ENCODE data around the gene UNKL.
A peak's percentile ranks its signal among the peaks of the same experiment; 100 is the strongest.

UNKL gene

DNA sequence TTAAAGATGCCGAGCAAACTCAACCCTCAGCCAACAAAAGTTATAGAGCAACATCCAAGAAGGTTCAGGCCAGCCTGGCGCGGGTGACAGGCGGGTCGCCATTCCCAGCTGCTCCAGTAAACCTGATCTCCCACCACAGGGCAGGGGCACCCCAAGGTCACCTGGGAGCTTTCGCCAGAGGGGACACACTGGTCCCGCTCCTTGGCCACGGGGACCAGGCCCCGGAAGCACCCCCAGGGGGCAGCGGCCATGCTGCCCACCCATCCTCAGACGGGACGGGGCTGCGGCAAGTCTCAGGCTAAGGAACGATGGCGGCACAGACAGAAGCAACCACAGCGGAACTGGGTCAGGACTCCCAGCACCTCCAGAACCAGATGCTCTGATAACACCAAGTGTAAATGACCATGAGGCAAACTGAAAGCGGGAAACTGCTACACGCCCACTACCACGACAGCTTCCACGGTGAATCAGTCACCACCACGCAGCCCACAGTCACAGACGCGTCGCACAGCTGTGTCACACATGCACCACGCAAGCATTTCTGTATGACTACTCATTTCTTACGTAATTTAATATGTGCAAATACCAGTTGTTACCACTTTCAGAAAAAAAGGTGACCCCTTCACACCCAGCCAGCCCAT lies 44.0 kb upstream of the UNKL start:
- no peak overlapping the region for H3K4me3 Mint-ChIP-seq
- no peaks in the 10 kb centered on the region for H3K9me3 Mint-ChIP-seq
- H3K27ac Mint-ChIP-seq = peak overlapping the region; percentile 59
- H3K36me3 Mint-ChIP-seq (ENCODE audit: low read depth) = peaks cover 8% of the 10 kb centered on the region
- no peaks in the 10 kb centered on the region for H3K4me1 Mint-ChIP-seq
- TF ChIP-seq, protein P1, sequence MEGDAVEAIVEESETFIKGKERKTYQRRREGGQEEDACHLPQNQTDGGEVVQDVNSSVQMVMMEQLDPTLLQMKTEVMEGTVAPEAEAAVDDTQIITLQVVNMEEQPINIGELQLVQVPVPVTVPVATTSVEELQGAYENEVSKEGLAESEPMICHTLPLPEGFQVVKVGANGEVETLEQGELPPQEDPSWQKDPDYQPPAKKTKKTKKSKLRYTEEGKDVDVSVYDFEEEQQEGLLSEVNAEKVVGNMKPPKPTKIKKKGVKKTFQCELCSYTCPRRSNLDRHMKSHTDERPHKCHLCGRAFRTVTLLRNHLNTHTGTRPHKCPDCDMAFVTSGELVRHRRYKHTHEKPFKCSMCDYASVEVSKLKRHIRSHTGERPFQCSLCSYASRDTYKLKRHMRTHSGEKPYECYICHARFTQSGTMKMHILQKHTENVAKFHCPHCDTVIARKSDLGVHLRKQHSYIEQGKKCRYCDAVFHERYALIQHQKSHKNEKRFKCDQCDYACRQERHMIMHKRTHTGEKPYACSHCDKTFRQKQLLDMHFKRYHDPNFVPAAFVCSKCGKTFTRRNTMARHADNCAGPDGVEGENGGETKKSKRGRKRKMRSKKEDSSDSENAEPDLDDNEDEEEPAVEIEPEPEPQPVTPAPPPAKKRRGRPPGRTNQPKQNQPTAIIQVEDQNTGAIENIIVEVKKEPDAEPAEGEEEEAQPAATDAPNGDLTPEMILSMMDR (IDR thresholded peaks at IDR 0.05) = no peak
- no peaks in the 10 kb centered on the region for H3K27me3 Mint-ChIP-seq (ENCODE audit: low read depth, poor library complexity)
- no peak for DNase-seq

DNA sequence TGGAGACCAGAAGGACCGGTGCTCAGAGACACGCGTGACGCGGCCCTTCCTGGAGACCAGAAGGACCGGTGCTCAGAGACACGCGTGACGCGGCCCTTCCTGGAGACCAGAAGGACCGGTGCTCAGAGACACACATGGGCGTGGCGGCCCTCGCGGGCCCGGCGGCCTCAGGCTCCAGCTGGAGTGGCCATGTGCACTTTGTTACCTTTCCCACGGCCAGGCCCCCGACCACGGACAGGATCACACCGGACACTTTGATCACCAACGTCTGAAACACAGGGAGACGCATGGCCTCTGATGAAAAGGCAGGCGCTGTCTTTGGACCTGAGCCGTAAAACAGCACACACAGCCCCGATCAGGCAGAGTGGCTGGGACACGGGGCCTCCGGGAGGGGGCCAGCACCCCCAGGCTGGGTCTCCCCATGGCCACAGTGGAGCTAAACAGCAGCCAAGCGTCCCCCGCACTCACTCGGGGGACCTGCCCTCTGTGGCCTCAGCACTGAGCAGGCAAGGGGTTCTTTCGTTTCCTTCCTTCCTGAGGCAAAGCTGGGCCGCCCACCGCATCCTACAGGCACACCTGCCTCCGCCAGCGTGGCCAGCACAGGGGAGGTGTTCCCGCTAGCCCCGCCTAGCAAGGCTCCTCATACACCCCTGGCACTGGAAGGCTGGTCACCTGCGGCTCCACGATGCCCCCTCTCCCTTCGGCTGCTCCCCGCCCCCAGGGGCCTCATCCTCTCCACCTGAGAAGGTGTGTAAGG lies 43.2 kb upstream of the UNKL start:
- Mint-ChIP-seq H3K4me3 (no peak overlapping the region), H3K36me3 (ENCODE audit: low read depth) (peaks cover 2% of the 10 kb centered on the region)

DNA sequence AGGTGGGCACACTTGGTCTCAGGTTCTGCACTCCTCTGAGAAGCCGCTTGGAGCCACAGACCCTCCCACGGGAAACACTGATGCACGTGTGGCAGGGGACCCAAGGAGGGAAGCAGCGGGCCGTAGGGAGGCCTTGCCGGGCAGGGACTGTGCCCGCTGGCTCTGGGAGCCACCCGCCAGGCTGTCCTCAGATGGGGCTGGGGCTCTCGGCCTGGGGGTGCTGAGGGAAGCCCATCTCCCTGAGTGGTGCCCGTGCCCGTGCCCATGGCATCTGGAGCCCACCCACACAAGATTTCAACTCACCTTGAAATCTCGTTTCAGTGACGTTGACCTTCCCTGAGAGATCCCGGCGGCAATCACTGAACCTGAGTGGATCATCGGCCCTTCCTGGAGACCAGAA lies 42.4 kb upstream of the UNKL start:
- TF ChIP-seq, protein P1 (IDR thresholded peaks at IDR 0.05) = no peak

More for the DNA sequence above, 43.2 kb upstream of the UNKL start:
- no peaks in the 10 kb centered on the region for H3K9me3 Mint-ChIP-seq
- peak overlapping the region; percentile 59 for H3K27ac Mint-ChIP-seq
- no peaks in the 10 kb centered on the region for H3K4me1 Mint-ChIP-seq
- H3K27me3 Mint-ChIP-seq (ENCODE audit: low read depth, poor library complexity) = no peaks in the 10 kb centered on the region
- TF ChIP-seq, protein P1 (IDR thresholded peaks at IDR 0.05) = no peak
- DNase-seq = no peak

DNA sequence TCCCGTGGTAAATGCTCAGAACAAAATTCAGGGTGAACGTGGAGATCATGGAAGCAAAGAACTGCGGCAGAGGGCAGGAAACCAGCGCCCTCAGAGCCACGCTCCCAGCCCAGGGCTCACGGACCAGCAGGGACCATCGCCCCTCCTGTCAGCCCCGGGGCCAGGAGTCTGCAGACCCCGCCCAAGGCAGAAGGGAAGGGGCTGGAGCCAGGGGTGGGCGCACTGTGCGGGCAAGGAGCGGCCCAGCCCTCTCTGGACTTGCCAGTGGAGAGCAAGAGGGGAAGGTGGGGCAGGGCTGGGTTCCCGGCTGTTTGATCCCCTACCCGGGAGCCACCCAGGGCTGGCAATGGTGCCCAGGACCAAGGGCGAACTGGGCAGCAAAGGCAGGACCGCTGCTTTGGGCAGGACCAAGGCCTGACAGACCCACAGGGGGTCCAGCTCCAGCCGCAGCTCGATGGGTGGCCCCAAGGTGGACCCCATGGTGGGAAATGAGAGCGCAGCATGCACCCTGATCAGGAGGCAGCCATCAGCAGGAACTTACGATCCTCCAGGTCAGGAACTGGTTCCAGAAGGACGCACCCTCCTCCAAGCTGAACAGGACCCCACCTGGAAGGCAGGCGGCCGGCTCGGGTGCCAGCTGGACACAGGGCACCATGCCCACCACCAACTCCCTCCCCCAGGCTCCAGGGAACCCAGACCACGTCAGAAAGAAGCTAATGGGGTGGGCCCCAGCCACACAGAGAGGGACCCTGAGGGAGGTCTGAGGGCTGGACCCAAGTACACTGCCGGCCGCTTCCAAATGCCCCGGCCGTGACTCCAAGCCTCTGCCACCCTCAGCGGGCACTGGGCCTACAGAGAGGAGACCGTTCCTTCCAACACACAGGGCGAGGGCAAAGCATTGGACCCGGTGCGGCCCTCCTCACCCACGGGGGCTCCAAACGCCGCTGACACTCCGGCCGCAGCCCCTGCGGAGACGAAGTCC lies 41.0 kb upstream of the UNKL start:
- no peaks in the 10 kb centered on the region for H3K9me3 Mint-ChIP-seq
- H3K27me3 Mint-ChIP-seq (ENCODE audit: low read depth, poor library complexity) = no peaks in the 10 kb centered on the region

More for the DNA sequence above, 42.4 kb upstream of the UNKL start:
- Mint-ChIP-seq H3K4me1 (no peaks in the 10 kb centered on the region), H3K4me3 (no peak overlapping the region), H3K27me3 (ENCODE audit: low read depth, poor library complexity) (no peaks in the 10 kb centered on the region), H3K36me3 (ENCODE audit: low read depth) (no peaks in the 10 kb centered on the region), H3K9me3 (no peaks in the 10 kb centered on the region), H3K27ac (no peak overlapping the region)
- DNase-seq = no peak

DNA sequence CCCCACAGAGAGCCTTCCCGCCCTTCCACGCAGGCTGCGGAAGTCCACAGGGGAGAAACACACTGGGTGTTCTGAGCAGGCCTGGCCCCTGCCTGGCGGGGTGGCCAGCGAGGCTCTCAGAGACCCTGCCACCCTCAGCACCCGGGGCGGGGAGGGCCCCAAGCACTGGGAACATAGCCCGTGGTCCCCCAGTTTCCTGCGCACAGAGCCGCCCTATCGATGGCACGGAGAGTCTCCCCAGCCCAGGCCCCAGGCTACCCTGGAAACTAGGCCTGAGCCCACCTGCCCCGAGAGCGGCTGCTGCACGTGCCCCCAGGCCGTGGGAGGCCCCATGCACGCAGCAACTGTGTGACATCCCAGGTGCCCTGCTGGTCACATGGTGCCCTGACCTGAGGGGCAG lies 40.1 kb upstream of the UNKL start:
- DNase-seq = no peak
- Mint-ChIP-seq H3K4me1 (no peaks in the 10 kb centered on the region), H3K9me3 (no peaks in the 10 kb centered on the region), H3K27ac (no peak overlapping the region), H3K4me3 (no peak overlapping the region), H3K36me3 (ENCODE audit: low read depth) (peaks cover 4% of the 10 kb centered on the region), H3K27me3 (ENCODE audit: low read depth, poor library complexity) (no peaks in the 10 kb centered on the region)
- TF ChIP-seq, protein P1 (IDR thresholded peaks at IDR 0.05) = no peak

More for the DNA sequence above, 41.0 kb upstream of the UNKL start:
- no peak overlapping the region for H3K4me3 Mint-ChIP-seq
- no peak for DNase-seq
- no peaks in the 10 kb centered on the region for H3K4me1 Mint-ChIP-seq
- no peaks in the 10 kb centered on the region for H3K36me3 Mint-ChIP-seq (ENCODE audit: low read depth)
- TF ChIP-seq, protein P1 (IDR thresholded peaks at IDR 0.05) = no peak
- H3K27ac Mint-ChIP-seq = no peak overlapping the region

All from nephron progenitor cell (in vitro differentiated cells).